Pancreas (tissue), 10 donors: Measurements from ENCODE around the gene CUX1. TPM values are rescaled to one million over a fixed set of nuclear protein-coding genes. Genes with fewer than 3 reads are reported as not detected.

ENCODE experiments used
- ATAC-seq, 4 donors: fragments of 200-7000 bp; cut with Tn5 transposase; one replicate each; pipeline versions ENCODE4 v1.8.0 to v1.9.1; 2020; ENCODE audit warnings: mild to moderate bottlenecking in 4 of 4, moderate library complexity in 4 of 4
- DNase-seq, 6 donors: peaks; one replicate each; pipeline ENCODE4 v3.0.0-alpha.2; 2020
- FAIRE-seq: peaks from 2 replicates; lab custom pipeline; 2012; peaks lifted over from hg19 to GRCh38; lab: Jason Lieb, UNC
- H3K27ac ChIP-seq, 4 donors: fragments of 200-600 bp; sonication (generic); 1 replicate in 3 of 4; 2 replicates in 1 of 4; pipeline versions ENCODE4 v1.5.0 to v1.8.0; 2020
- H3K27me3 ChIP-seq, 4 donors: fragments of 200-600 bp; one replicate each; pipeline ENCODE4 v1.8.0; 2021
- H3K36me3 ChIP-seq, 3 donors: fragments of 200-600 bp; sonication (generic) in 1 of 3; one replicate each; pipeline versions ENCODE4 v1.5.0 to v1.8.0; 2020 to 2021
- H3K4me1 ChIP-seq, 3 donors: fragments of 200-600 bp; one replicate each; pipeline ENCODE4 v1.8.0; 2021
- H3K4me3 ChIP-seq, 4 donors: fragments of 200-600 bp; sonication (generic) in 2 of 4; one replicate each; pipeline versions ENCODE4 v1.5.0 to v1.8.0; 2020 to 2021
- H3K9me3 ChIP-seq, 4 donors: fragments of 200-600 bp; one replicate each; pipeline ENCODE4 v1.8.0; 2021
- CTCF ChIP-seq, 4 donors: fragments of 200-600 bp; sonication (generic) in 3 of 4; IDR thresholded peaks; one replicate each; pipeline versions ENCODE4 v1.5.0 to v1.8.0; 2021; ENCODE audit warnings: antibody characterized with exemption in 4 of 4
- WGBS, 2 donors: extraction: QIAGEN DNeasy Blood & Tissue Kit; methylation state at CpG; one replicate each; pipeline ENCODE4 v1.1.7; 2013; 5-methylcytosine and 5-hydroxymethylcytosine counted together
- intact Hi-C, 3 donors: fragments of 100-400 bp; cut with DNase I; formaldehyde crosslinking; loops; one replicate each; pipeline versions ENCODE4 v1.11.1 to v1.14.2; 2022
- polyA plus RNA-seq, 2 donors: library from polyadenylated mRNA; stranded (reverse); fragments of 200-250 nt; gene quantifications; one replicate each; pipeline ENCODE4 v1.2.3, GENCODE V29; 2013
- total RNA-seq, 6 donors: library from RNA; stranded (reverse); fragmentation: NEBNext Ultra II Directional in 4 of 6; extraction: Animal tissue kit (Norgen Biotek cat#: 25700) in 4 of 6; gene quantifications; one replicate each; pipeline versions ENCODE4 v1.2.1 to v1.2.4, GENCODE V29; 2021 to 2023
- donor health status: healthy with polysubstance abuse.
- donor health status: DM: no; HTN: no; CAD: no; lungs with moderate emphysema.
- donor health status: DM: no; HTN: no; CAD: no.
- donor health status: control.
- donor health status: control.
- donor health status: Bipolar disorder and iron deficiency.
- donor health status: DM: yes; HTN: yes; CAD: no.
- donor health status: DM: no; HTN: no; CAD: no.
- donor health status: DM: no; HTN: no; CAD: no.
- donor health status: DM: yes; HTN: yes; CAD: no.

The CUX1 gene
- total and polyA plus RNA-seq, 8 donors: 18.9 to 61.2 (median 45.1) TPM

GRCh38 chr7:101971457-101971856, 154.0 kb downstream of the CUX1 start:
- H3K4me3 ChIP-seq: no peak overlapping the region
- intact Hi-C loops: no loop called here
- no peak for DNase-seq
- 97 to 99% methylated on average over 3 of the region's 3 CpGs for WGBS, 2 donors
- H3K4me1 ChIP-seq: peaks cover 0 to 3% (median 0%) of the 10 kb centered on the region in 3 donors
- no peaks in the 10 kb centered on the region for H3K27me3 ChIP-seq
- H3K27ac ChIP-seq: no peak overlapping the region
- no peak for FAIRE-seq
- H3K36me3 ChIP-seq: no peaks in the 10 kb centered on the region
- ATAC-seq: no peak
- no peaks in the 10 kb centered on the region for H3K9me3 ChIP-seq
- no peak for TF ChIP-seq CTCF (IDR thresholded peaks at IDR 0.05)

- DNase-seq: no peak
- Histone ChIP-seq H3K36me3 (no peaks in the 10 kb centered on the region), H3K27me3 (no peaks in the 10 kb centered on the region), H3K4me1 (peaks cover 0 to 3% (median 0%) of the 10 kb centered on the region in 3 donors), H3K4me3 (no peak overlapping the region), H3K27ac (no peak overlapping the region), H3K9me3 (no peaks in the 10 kb centered on the region)
- ATAC-seq: no peak
- TF ChIP-seq CTCF (IDR thresholded peaks at IDR 0.05): no peak
- 89 to 91% methylated on average over 14 of the region's 14 CpGs for WGBS, 2 donors
- intact Hi-C loops: no loop called here
- no peak for FAIRE-seq
Measured at GRCh38 chr7:101972627-101973026, 155.2 kb downstream of the CUX1 start.

GRCh38 chr7:101973130-101973529, 155.7 kb downstream of the CUX1 start:
- peaks cover 0 to 3% (median 0%) of the 10 kb centered on the region in 3 donors for H3K4me1 ChIP-seq
- no peak overlapping the region for H3K4me3 ChIP-seq
- no peak for TF ChIP-seq CTCF (IDR thresholded peaks at IDR 0.05)
- WGBS, 2 donors: 87 to 93% methylated on average over 8 of the region's 8 CpGs
- no peaks in the 10 kb centered on the region for H3K36me3 ChIP-seq
- H3K27ac ChIP-seq: no peak overlapping the region
- no peaks in the 10 kb centered on the region for H3K27me3 ChIP-seq
- intact Hi-C loops: no loop called here
- FAIRE-seq: no peak
- ATAC-seq: no peak
- H3K9me3 ChIP-seq: no peaks in the 10 kb centered on the region
- DNase-seq: no peak

GRCh38 chr7:101974393-101974792, 157.0 kb downstream of the CUX1 start:
- H3K9me3 ChIP-seq: no peaks in the 10 kb centered on the region
- WGBS, 2 donors: 93 to 94% methylated on average over 6 of the region's 6 CpGs
- H3K27me3 ChIP-seq: no peaks in the 10 kb centered on the region
- no peak for DNase-seq
- no peak for FAIRE-seq
- no peak overlapping the region for H3K4me3 ChIP-seq
- intact Hi-C loops: no loop called here
- peaks cover 0 to 3% (median 0%) of the 10 kb centered on the region in 3 donors for H3K4me1 ChIP-seq
- no peak for ATAC-seq
- no peak overlapping the region for H3K27ac ChIP-seq
- TF ChIP-seq CTCF (IDR thresholded peaks at IDR 0.05): no peak
- H3K36me3 ChIP-seq: no peaks in the 10 kb centered on the region

- Histone ChIP-seq H3K9me3 (no peaks in the 10 kb centered on the region), H3K27ac (no peak overlapping the region), H3K27me3 (no peaks in the 10 kb centered on the region), H3K4me3 (no peak overlapping the region), H3K4me1 (peaks cover 0 to 3% (median 0%) of the 10 kb centered on the region in 3 donors), H3K36me3 (no peaks in the 10 kb centered on the region)
- no peak for DNase-seq
- 94 to 96% methylated on average over 7 of the region's 7 CpGs for whole genome bisulfite sequencing, 2 donors
- intact Hi-C loops: no loop called here
- ATAC-seq: no peak
- TF ChIP-seq CTCF (IDR thresholded peaks at IDR 0.05): no peak
- no peak for FAIRE-seq
Measured at GRCh38 chr7:101975046-101975445, 157.6 kb downstream of the CUX1 start.
